IMR-90 (cell line): Measurements from ENCODE around the gene CTDSPL. TPM values are rescaled to one million over a fixed set of nuclear protein-coding genes. Genes with fewer than 3 reads are reported as not detected.

Source experiments
- ATAC-seq: fragments of 200-7000 bp; cut with Tn5 transposase; 2 replicates; pipeline ENCODE4 v1.9.1; 2020; ENCODE audit warnings: low read depth, mild to moderate bottlenecking, moderate library complexity
- BruUV-seq: library from RNA; stranded (reverse); fragments of 400-500 nt; replicated peaks from 2 replicates; lab custom pipeline; 2021; lab: Mats Ljungman, UMichigan
- CTCF ChIA-PET: fragments of 300-600 bp; formaldehyde crosslinking; extraction: SDS; loops from one replicate; lab custom pipeline; 2021; ENCODE audit warnings: antibody characterized with exemption; lab: Yijun Ruan, JAX
- POLR2A ChIA-PET: fragments of 300-600 bp; sonication (Branson Sonifier 250); formaldehyde crosslinking; loops from one replicate; lab custom pipeline; 2022; ENCODE audit warnings: antibody characterized with exemption; ENCODE audit not compliant: unreplicated experiment; lab: Charles Lee
- DNase-seq: peaks from one replicate; pipeline ENCODE4 v3.0.0; 2013
- H2AFZ ChIP-seq: replicated peaks from 2 replicates; pipeline ENCODE3; 2013; ENCODE audit warnings: low read length, mild to moderate bottlenecking; ENCODE audit not compliant: poor library complexity
- H2AK5ac ChIP-seq: 2 replicates; pipeline ENCODE4 v1.6.1; 2013; ENCODE audit warnings: low read depth, low read length, inconsistent platforms
- H2AK9ac ChIP-seq: replicated peaks from 2 replicates; pipeline ENCODE3; 2013; ENCODE audit warnings: mild to moderate bottlenecking, low read depth, low read length, moderate library complexity; ENCODE audit not compliant: poor library complexity
- H2BK120ac ChIP-seq: 2 replicates; pipeline ENCODE4 v1.6.1; 2013; ENCODE audit warnings: low read depth, low read length, inconsistent platforms
- H2BK15ac ChIP-seq: 3 replicates; pipeline ENCODE4 v1.6.1; 2013; ENCODE audit warnings: low read depth, low read length, inconsistent platforms
- H2BK20ac ChIP-seq: 2 replicates; pipeline ENCODE4 v1.6.1; 2013; ENCODE audit warnings: low read depth, mild to moderate bottlenecking, inconsistent platforms, low read length, moderate library complexity
- H2BK5ac ChIP-seq: 2 replicates; pipeline ENCODE4 v1.6.1; 2013; ENCODE audit warnings: mild to moderate bottlenecking, low read depth, low read length, inconsistent platforms; ENCODE audit not compliant: poor library complexity, severe bottlenecking
- H3K14ac ChIP-seq: replicated peaks from 2 replicates; pipeline ENCODE4 v1.6.1; 2013; ENCODE audit warnings: low read depth, low read length, inconsistent platforms
- H3K18ac ChIP-seq: 2 replicates; pipeline ENCODE4 v1.6.1; 2013; ENCODE audit warnings: low read depth, low read length, control low read depth
- H3K23ac ChIP-seq: 2 replicates; pipeline ENCODE4 v1.6.1; 2013; ENCODE audit warnings: low read depth, low read length, inconsistent platforms
- H3K27ac ChIP-seq: 2 replicates; pipeline ENCODE4 v1.5.1; 2013; ENCODE audit warnings: mild to moderate bottlenecking, control low read depth, low read length; ENCODE audit not compliant: insufficient read depth
- H3K27me3 ChIP-seq: 2 replicates; pipeline ENCODE4 v1.6.1; 2013; ENCODE audit warnings: low read length; ENCODE audit not compliant: control insufficient read depth, insufficient read depth
- H3K36me3 ChIP-seq: 2 replicates; pipeline ENCODE4 v1.6.1; 2013; ENCODE audit warnings: low read length, mixed read lengths; ENCODE audit not compliant: control insufficient read depth, insufficient read depth
- H3K4ac ChIP-seq: 2 replicates; pipeline ENCODE4 v1.6.1; 2013; ENCODE audit warnings: low read depth, low read length, inconsistent platforms
- H3K4me1 ChIP-seq: 2 replicates; pipeline ENCODE4 v1.6.1; 2013; ENCODE audit warnings: low read length, mixed read lengths; ENCODE audit not compliant: control insufficient read depth, insufficient read depth
- H3K4me2 ChIP-seq: 2 replicates; pipeline ENCODE4 v1.6.1; 2013; ENCODE audit warnings: low read depth, mild to moderate bottlenecking, control low read depth, low read length, moderate library complexity
- H3K4me3 ChIP-seq: 2 replicates; pipeline ENCODE4 v1.5.1; 2013; ENCODE audit warnings: low read depth, mild to moderate bottlenecking, control low read depth, low read length, moderate library complexity; ENCODE audit not compliant: insufficient read depth
- H3K56ac ChIP-seq: 2 replicates; pipeline ENCODE4 v1.6.1; 2013; ENCODE audit warnings: low read length, inconsistent platforms; ENCODE audit not compliant: insufficient read depth; ENCODE audit errors: extremely low read depth
- H3K79me1 ChIP-seq, 2 experiments: 2 replicates each; pipeline ENCODE4 v1.6.1; 2013; ENCODE audit warnings: low read length in 2 of 2, inconsistent platforms in 1 of 2, low read depth in 1 of 2
- H3K9ac ChIP-seq: 2 replicates; pipeline ENCODE4 v1.6.1; 2013; ENCODE audit warnings: low read depth, low read length, control low read depth
- H3K9me1 ChIP-seq: 2 replicates; pipeline ENCODE4 v1.6.1; 2013; ENCODE audit warnings: low read length, inconsistent platforms; ENCODE audit not compliant: insufficient read depth
- H3K9me3 ChIP-seq: 2 replicates; pipeline ENCODE4 v1.6.1; 2013; ENCODE audit warnings: low read length; ENCODE audit not compliant: control insufficient read depth, insufficient read depth
- H4K20me1 ChIP-seq: 2 replicates; pipeline ENCODE4 v1.6.1; 2013; ENCODE audit warnings: low read length, inconsistent platforms; ENCODE audit not compliant: insufficient read depth
- H4K5ac ChIP-seq: 2 replicates; pipeline ENCODE4 v1.6.1; 2013; ENCODE audit warnings: mild to moderate bottlenecking, low read depth, low read length, control low read depth
- H4K8ac ChIP-seq, 2 experiments: 2 replicates each; pipeline ENCODE4 v1.6.1; 2013; ENCODE audit warnings: low read depth in 2 of 2, low read length in 2 of 2, control low read depth in 1 of 2, inconsistent platforms in 1 of 2
- H4K91ac ChIP-seq: 2 replicates; pipeline ENCODE4 v1.6.1; 2013; ENCODE audit warnings: low read depth, low read length, inconsistent platforms; ENCODE audit not compliant: insufficient read depth
- CHD1 ChIP-seq: IDR thresholded peaks from 2 replicates; pipeline ENCODE4 v1.6.1; 2012; ENCODE audit warnings: low read depth, low read length, improper control_type of control experiment
- CTCF ChIP-seq: conservative IDR thresholded peaks from 2 replicates; pipeline ENCODE4 v1.5.1; 2012; ENCODE audit warnings: mild to moderate bottlenecking, low read depth, low read length, improper control_type of control experiment
- ELK1 ChIP-seq: fragments of 150-350 bp; IDR thresholded peaks from 2 replicates; pipeline ENCODE4 v1.6.1; 2016; ENCODE audit warnings: low read depth, mild to moderate bottlenecking, low read length, moderate library complexity, borderline replicate concordance
- FOS ChIP-seq: fragments of 150-350 bp; IDR thresholded peaks from 2 replicates; pipeline ENCODE4 v1.6.1; 2016; ENCODE audit warnings: low read depth, low read length
- MAFK ChIP-seq: IDR thresholded peaks from 2 replicates; pipeline ENCODE4 v1.6.1; 2012; ENCODE audit warnings: low read depth, low read length, improper control_type of control experiment
- MXI1 ChIP-seq: IDR thresholded peaks from 2 replicates; pipeline ENCODE4 v1.6.1; 2012; ENCODE audit warnings: low read depth, mild to moderate bottlenecking, low read length, moderate library complexity, borderline replicate concordance
- USF2 ChIP-seq: fragments of 150-350 bp; IDR thresholded peaks from 2 replicates; pipeline ENCODE4 v1.6.1; 2017; ENCODE audit warnings: mild to moderate bottlenecking, antibody characterized with exemption, low read length, low read depth
- WGBS, 2 experiments: methylation state at CpG; one replicate each; pipeline versions ENCODE4 v1.1.5 to v1.1.7; 2013; ENCODE audit warnings: missing lambda C conversion rate in 2 of 2; ENCODE audit not compliant: insufficient read length in 1 of 2; ENCODE audit errors: extremely low coverage in 2 of 2; 5-methylcytosine and 5-hydroxymethylcytosine counted together
- dilution Hi-C: fragments of 300-500 bp; cut with HindIII; formaldehyde crosslinking; loops from one replicate; pipeline ENCODE4 v1.14.3; 2018; ENCODE audit warnings: low sequenced_read_pairs; ENCODE audit not compliant: unreplicated experiment
- in situ Hi-C: fragments of 300-500 bp; cut with MboI; formaldehyde crosslinking; loops from 3 replicates; pipeline ENCODE4 v1.14.3; 2019; ENCODE audit warnings: low sequenced_read_pairs, inconsistent platforms, mixed read lengths
- intact Hi-C: fragments of 100-400 bp; cut with micrococcal nuclease; formaldehyde crosslinking; loops from 2 replicates; pipeline ENCODE4 v1.10.0; 2022
- polyA plus RNA-seq, 3 experiments: library from polyadenylated mRNA; depleted of rRNA; stranded (reverse); fragments of >200 nt; gene quantifications; 2 replicates each; pipeline ENCODE4 v1.2.3, GENCODE V29; 2012; ENCODE audit warnings: low replicate concordance in 1 of 3
- total RNA-seq: library from RNA; depleted of rRNA; stranded (reverse); fragments of >200 nt; gene quantifications from 2 replicates; pipeline ENCODE4 v1.2.3, GENCODE V29; 2012

The CTDSPL gene
- total and polyA plus RNA-seq, 2 of the 4 experiments (the other 2 are of a cell fraction), result 24.5 to 29.0 TPM

GRCh38 chr3:37984051-37984450 lies 122.4 kb downstream of the CTDSPL start:
- no peak overlapping the region for H2AFZ ChIP-seq
- no peak overlapping the region for H3K18ac ChIP-seq
- no peak overlapping the region for H3K4ac ChIP-seq
- H2BK20ac ChIP-seq, result no peak overlapping the region
- H4K8ac ChIP-seq, result no peak overlapping the region
- peaks cover 20% of the 10 kb centered on the region for H3K36me3 ChIP-seq
- no peak overlapping the region for H3K56ac ChIP-seq
- no peak overlapping the region for H3K14ac ChIP-seq
- H3K27me3 ChIP-seq, result no peaks in the 10 kb centered on the region
- no peak for TF ChIP-seq USF2
- no peak for TF ChIP-seq CHD1
- no peak for TF ChIP-seq MAFK
- no peak for TF ChIP-seq CTCF
- no peak for TF ChIP-seq MXI1
- no peak for TF ChIP-seq FOS
- no peak for TF ChIP-seq ELK1
- POLR2A ChIA-PET, result no interaction called here
- H3K9me1 ChIP-seq, result peaks cover 7% of the 10 kb centered on the region; the same call in 1 of the 2 replicates
- no TSS peak for BruUV-seq
- H2BK5ac ChIP-seq, result no peak overlapping the region
- no peak overlapping the region for H2BK15ac ChIP-seq
- H3K27ac ChIP-seq, result no peak overlapping the region
- in situ Hi-C loops, result no loop called here
- no peaks in the 10 kb centered on the region for H3K9me3 ChIP-seq
- no peak overlapping the region for H3K23ac ChIP-seq
- dilution Hi-C loops, result no loop called here
- H4K91ac ChIP-seq, result no peak overlapping the region
- intact Hi-C loops, result no loop called here
- no peak overlapping the region for H3K4me2 ChIP-seq
- H2AK5ac ChIP-seq, result no peak overlapping the region
- no peak overlapping the region for H3K9ac ChIP-seq
- ATAC-seq (no peak), DNase-seq (no peak)
- H2BK120ac ChIP-seq, result no peak overlapping the region
- CTCF ChIA-PET, result no interaction called here
- H4K20me1 ChIP-seq, result no peaks in the 10 kb centered on the region
- WGBS, 2 experiments, result no CpG with 5 or more reads among the region's 7 CpGs
- 0 out of 4 replicates have a peak, but pooled peaks cover 0 to 2% of the 10 kb centered on the region in 2 experiments for H3K79me1 ChIP-seq
- H3K4me3 ChIP-seq, result no peak overlapping the region
- no peaks in the 10 kb centered on the region for H3K4me1 ChIP-seq
- no peak overlapping the region for H4K5ac ChIP-seq
- H2AK9ac ChIP-seq, result no peak overlapping the region
